ENCODE data around the gene FEN1.

DNA sequence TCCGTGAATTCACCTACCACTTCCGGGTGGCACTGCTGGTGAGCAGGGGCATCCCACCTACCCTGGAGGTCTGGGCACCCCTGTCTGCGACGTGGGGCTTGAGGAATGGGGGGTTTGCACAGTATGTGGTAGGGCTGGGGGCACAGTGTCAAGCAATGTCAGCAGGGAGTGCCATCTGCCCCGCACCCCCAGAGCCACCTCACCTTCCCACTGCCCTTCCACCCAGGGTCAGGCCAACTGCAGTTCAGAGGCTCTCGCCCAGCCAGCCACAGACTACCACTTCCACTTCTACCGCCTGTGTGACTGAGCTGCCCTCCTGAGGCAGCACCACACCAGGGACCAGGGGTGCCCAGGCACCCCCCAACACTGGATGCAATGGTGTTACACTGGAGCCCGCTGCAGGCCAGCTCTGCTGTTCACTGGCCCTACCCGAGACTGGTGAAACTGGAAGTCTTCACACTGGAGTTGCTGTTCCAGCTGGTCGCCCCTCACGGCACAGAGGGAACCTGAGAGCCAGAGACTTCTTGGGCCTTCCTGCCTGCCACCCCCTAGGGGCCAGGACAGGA is 6.8 kb upstream of the FEN1 start:
- TF ChIP-seq, protein P1, sequence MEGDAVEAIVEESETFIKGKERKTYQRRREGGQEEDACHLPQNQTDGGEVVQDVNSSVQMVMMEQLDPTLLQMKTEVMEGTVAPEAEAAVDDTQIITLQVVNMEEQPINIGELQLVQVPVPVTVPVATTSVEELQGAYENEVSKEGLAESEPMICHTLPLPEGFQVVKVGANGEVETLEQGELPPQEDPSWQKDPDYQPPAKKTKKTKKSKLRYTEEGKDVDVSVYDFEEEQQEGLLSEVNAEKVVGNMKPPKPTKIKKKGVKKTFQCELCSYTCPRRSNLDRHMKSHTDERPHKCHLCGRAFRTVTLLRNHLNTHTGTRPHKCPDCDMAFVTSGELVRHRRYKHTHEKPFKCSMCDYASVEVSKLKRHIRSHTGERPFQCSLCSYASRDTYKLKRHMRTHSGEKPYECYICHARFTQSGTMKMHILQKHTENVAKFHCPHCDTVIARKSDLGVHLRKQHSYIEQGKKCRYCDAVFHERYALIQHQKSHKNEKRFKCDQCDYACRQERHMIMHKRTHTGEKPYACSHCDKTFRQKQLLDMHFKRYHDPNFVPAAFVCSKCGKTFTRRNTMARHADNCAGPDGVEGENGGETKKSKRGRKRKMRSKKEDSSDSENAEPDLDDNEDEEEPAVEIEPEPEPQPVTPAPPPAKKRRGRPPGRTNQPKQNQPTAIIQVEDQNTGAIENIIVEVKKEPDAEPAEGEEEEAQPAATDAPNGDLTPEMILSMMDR (IDR thresholded peaks at IDR 0.05) = no peak
- no peak for TF ChIP-seq POLR2A (IDR thresholded peaks at IDR 0.05; ENCODE audit: low read depth)

All from esophagus muscularis mucosa (tissue), 3 donors.